ENCODE measurements around the gene CISD1. TPM values are rescaled to one million over a fixed set of nuclear protein-coding genes. Genes with fewer than 3 reads are reported as not detected.

Gene CISD1
- total RNA-seq, 2 experiments from 2014 or later: 22.4 to 44.5 TPM

- POLR2A ChIA-PET: interaction anchor here (0.9 kb wide), 2 partner anchors 9 to 16 kb away, joined by 3 to 5 read pairs; no protein-coding TSS in a partner anchor
- Histone ChIP-seq H3K79me2 (ENCODE audit: insufficient read depth, low read depth, low read length) (peaks cover 8% of the 10 kb centered on the region; the same call in 1 of the 2 replicates), H3K4me3 (ENCODE audit: low read depth, low read length, poor library complexity, severe bottlenecking) (no peak overlapping the region), H3K27ac (ENCODE audit: low read depth, low read length, poor library complexity, severe bottlenecking) (no peak overlapping the region), H3K4me1 (ENCODE audit: insufficient read depth, low read length, poor library complexity, severe bottlenecking) (peaks cover 13% of the 10 kb centered on the region), H3K9me2 (ENCODE audit: insufficient read depth, low read length) (no peaks in the 10 kb centered on the region), H4K20me1 (ENCODE audit: insufficient read depth, low read length) (peaks cover 9% of the 10 kb centered on the region; the same call in 1 of the 2 replicates), H3K9me3 (ENCODE audit: low read length) (no peaks in the 10 kb centered on the region), H2AFZ (ENCODE audit: low read length) (no peak overlapping the region), H3K4me2 (ENCODE audit: low read length) (peak overlapping the region; percentile 20; the same call in 1 of the 2 replicates), H3K36me3 (ENCODE audit: insufficient read depth, low read length) (peaks cover 75% of the 10 kb centered on the region)
- BruUV-seq (replicated peaks): no TSS peak
- intact Hi-C loops (cut with micrococcal nuclease; ENCODE audit: unreplicated experiment): no loop called here
- DNase-seq (ENCODE audit: low spot score): peak; percentile 31
- TF ChIP-seq EZH2phosphoT487 (IDR thresholded peaks at IDR 0.05; ENCODE audit: borderline replicate concordance, low read depth, low read length) (no peak), CTCF (conservative IDR thresholded peaks at IDR 0.05; ENCODE audit: low read length) (no peak)
- CTCF ChIA-PET (ENCODE audit: unreplicated experiment): no interaction called here
Observed at GRCh38 chr10:58282615-58283014, 13.7 kb downstream of the CISD1 start.

- no TSS peak for BruUV-seq (replicated peaks)
- ChIA-PET POLR2A (interaction anchor here (0.6 to 2.1 kb wide), 6 partner anchors 8 to 212 kb away, joined by 3 to 6 read pairs (median 4); no protein-coding TSS in a partner anchor), CTCF (ENCODE audit: unreplicated experiment) (interaction anchor here (0.6 to 2.8 kb wide), 2 partner anchors 113 to 129 kb away, joined by 3 to 12 read pairs; no protein-coding TSS in a partner anchor)
- H3K4me2 ChIP-seq (ENCODE audit: low read length): no peak overlapping the region
- H3K79me2 ChIP-seq (ENCODE audit: insufficient read depth, low read depth, low read length): no peaks in the 10 kb centered on the region
- 0 out of 2 replicates have a peak, but pooled peaks cover 5% of the 10 kb centered on the region for H4K20me1 ChIP-seq (ENCODE audit: insufficient read depth, low read length)
- peak; percentile 94 for TF ChIP-seq CTCF (conservative IDR thresholded peaks at IDR 0.05; ENCODE audit: low read length)
- TF ChIP-seq EZH2phosphoT487 (IDR thresholded peaks at IDR 0.05; ENCODE audit: borderline replicate concordance, low read depth, low read length): no peak
- no peaks in the 10 kb centered on the region for H3K9me2 ChIP-seq (ENCODE audit: insufficient read depth, low read length)
- no peak overlapping the region for H3K27ac ChIP-seq (ENCODE audit: low read depth, low read length, poor library complexity, severe bottlenecking)
- H3K4me3 ChIP-seq (ENCODE audit: low read depth, low read length, poor library complexity, severe bottlenecking): no peak overlapping the region
- DNase-seq (ENCODE audit: low spot score): peak; percentile 70
- no peaks in the 10 kb centered on the region for H3K9me3 ChIP-seq (ENCODE audit: low read length)
- peaks cover 58% of the 10 kb centered on the region; the same call in 1 of the 2 replicates for H3K36me3 ChIP-seq (ENCODE audit: insufficient read depth, low read length)
- no peaks in the 10 kb centered on the region for H3K4me1 ChIP-seq (ENCODE audit: insufficient read depth, low read length, poor library complexity, severe bottlenecking)
- intact Hi-C loops (cut with micrococcal nuclease; ENCODE audit: unreplicated experiment): loop anchor here (1.0 to 10.0 kb wide), 3 partner anchors 41 to 243 kb away; no protein-coding TSS in a partner anchor
- no peak overlapping the region for H2AFZ ChIP-seq (ENCODE audit: low read length)
Observed at GRCh38 chr10:58291538-58292174, 22.7 kb downstream of the CISD1 start.

- 0 out of 2 replicates have a peak, but pooled peaks cover 5% of the 10 kb centered on the region for H4K20me1 ChIP-seq (ENCODE audit: insufficient read depth, low read length)
- ChIA-PET POLR2A (interaction anchor here (1.3 kb wide), 1 partner anchor 115 kb away, joined by 3 read pairs; no protein-coding TSS in a partner anchor), CTCF (ENCODE audit: unreplicated experiment) (no interaction called here)
- H3K4me2 ChIP-seq (ENCODE audit: low read length): no peak overlapping the region
- H3K9me3 ChIP-seq (ENCODE audit: low read length): no peaks in the 10 kb centered on the region
- no peak for TF ChIP-seq CTCF (conservative IDR thresholded peaks at IDR 0.05; ENCODE audit: low read length)
- TF ChIP-seq EZH2phosphoT487 (IDR thresholded peaks at IDR 0.05; ENCODE audit: borderline replicate concordance, low read depth, low read length): no peak
- H3K4me3 ChIP-seq (ENCODE audit: low read depth, low read length, poor library complexity, severe bottlenecking): no peak overlapping the region
- peaks cover 42% of the 10 kb centered on the region; the same call in 1 of the 2 replicates for H3K36me3 ChIP-seq (ENCODE audit: insufficient read depth, low read length)
- intact Hi-C loops (cut with micrococcal nuclease; ENCODE audit: unreplicated experiment): loop anchor here (5.0 to 10.0 kb wide), 2 partner anchors 38 to 241 kb away; no protein-coding TSS in a partner anchor
- no peak overlapping the region for H3K27ac ChIP-seq (ENCODE audit: low read depth, low read length, poor library complexity, severe bottlenecking)
- no peak for DNase-seq (ENCODE audit: low spot score)
- H3K79me2 ChIP-seq (ENCODE audit: insufficient read depth, low read depth, low read length): no peaks in the 10 kb centered on the region
- BruUV-seq (replicated peaks): no TSS peak
- H3K9me2 ChIP-seq (ENCODE audit: insufficient read depth, low read length): no peaks in the 10 kb centered on the region
- H2AFZ ChIP-seq (ENCODE audit: low read length): no peak overlapping the region
- no peaks in the 10 kb centered on the region for H3K4me1 ChIP-seq (ENCODE audit: insufficient read depth, low read length, poor library complexity, severe bottlenecking)
Observed at GRCh38 chr10:58293989-58294388, 25.0 kb downstream of the CISD1 start.
